Kidney capillary endothelial cell (primary cell): Measurements from ENCODE around the gene SIGMAR1.

Experiments
- DNase-seq: peaks from one replicate; pipeline ENCODE4 v3.0.0-alpha.2; 2018; ENCODE audit warnings: low spot score

The SIGMAR1 gene

DNA sequence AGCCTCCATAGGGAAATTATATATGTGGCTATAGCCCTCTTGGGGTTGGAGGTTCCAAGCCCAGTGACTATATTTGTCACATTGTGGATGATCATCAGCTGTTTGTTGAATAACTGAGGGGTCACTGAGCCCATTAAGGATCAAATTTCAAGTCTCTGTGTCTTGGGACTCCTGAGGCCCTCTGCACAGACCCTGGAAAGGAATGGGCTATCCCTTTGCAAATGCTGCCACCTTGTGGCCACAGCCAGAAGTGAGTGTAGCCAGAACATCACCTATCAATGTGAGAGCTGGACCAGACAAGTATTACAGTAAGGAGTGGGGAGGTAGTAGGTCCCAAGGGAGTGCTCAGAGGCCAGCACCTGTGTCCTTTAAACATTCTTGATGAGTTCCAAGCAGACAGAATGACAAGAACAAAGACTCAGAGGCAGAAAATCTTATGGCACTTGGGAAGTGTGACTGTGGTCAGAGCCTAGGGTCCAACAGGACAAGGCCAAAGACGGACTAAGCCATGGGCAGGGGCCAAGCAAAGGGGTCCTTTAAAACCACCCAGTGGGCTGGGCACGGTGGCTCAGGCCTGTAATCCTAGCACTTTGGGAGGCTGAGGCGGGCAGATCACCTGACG is 33.9 kb downstream of the SIGMAR1 start:
- peak; percentile 67 for DNase-seq

DNA sequence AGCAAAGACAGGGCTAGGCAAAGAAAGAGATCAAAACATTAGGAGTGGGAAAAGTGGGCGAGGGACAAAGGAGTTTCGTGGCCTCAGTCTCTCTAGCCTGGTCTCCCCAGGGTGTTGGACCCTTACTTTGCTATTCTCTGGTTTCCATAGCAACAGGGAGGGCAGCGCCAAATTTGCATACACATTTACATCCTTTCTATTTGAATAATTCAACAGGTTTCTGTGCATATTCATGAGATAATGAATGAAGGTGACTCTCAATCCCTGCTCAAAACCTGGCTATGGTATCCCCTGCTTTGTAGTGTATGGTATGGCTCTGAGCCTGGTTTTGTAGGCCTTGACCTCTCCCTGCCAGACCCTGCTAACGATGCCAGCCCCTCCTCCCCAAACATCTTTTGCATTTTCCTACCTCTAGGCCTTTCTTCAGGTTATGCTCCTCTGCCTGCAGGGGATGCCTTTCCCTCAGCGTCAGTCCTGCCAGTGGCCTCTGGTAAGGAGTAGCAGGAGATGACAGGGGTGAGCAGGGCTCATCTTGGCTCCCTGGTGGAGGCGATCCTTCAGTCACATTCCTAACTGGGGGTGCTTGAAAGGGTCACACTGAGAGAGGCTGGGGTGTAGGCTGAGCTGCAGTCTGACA is 35.5 kb downstream of the SIGMAR1 start:
- DNase-seq, result no peak

DNA sequence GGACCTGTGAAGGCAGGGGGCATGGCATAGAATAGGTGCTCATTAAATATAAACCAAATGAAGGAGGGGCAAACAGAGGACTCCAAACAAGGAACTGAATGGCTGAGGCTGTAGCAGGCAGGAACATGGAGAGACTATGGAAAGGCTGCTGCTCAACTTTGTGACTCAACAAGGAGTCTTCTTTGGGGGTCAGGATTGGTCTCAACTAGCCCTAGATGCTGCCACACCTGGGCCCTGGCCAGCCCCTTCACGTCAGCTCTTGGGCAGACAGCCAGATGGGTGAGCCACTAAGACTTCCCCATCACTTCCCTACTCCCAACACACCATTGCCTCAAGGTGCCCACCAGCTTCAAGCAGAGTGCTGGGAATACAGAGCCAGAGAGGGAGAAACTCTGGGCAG is 36.7 kb downstream of the SIGMAR1 start:
- no peak for DNase-seq

DNA sequence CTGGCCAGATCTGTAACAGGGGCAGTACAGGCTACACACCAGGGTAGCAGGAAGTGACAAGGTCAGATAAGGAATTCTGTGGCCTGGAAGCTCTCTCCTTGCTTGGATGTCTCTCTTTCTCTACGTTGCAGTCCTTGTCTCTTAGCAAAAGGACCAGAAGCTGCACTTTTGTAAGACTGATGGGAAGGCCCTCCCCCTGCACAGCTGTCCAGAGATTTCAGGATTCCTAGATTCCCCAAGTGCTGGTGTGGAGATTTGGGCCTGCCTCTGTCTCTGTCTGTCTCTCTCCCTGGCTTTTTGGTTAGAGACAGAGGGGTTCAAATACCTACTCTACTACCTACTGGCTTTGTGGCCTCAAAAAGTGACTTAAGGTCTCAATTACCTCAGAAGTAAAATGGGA is 38.0 kb downstream of the SIGMAR1 start:
- no peak for DNase-seq

DNA sequence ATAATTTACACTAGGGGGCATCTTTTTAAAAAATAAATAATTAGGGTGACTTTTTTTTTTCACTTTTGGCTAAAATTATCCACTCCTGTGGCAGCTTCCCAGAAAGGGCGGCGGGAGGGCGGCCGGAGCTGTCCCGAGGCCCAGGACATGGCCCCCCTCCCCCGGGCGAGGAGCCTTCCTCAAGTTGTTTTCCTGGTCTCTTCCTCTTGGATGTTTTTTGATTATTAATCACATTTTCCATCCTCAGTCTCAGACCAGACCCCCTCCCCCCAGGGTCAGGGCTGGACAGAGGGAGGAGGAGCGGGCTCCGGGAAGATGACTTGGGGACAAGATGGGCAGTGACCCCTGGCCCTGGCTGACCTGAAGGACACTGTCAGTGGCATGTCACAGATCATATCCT is 43.4 kb downstream of the SIGMAR1 start:
- DNase-seq, result no peak

DNA sequence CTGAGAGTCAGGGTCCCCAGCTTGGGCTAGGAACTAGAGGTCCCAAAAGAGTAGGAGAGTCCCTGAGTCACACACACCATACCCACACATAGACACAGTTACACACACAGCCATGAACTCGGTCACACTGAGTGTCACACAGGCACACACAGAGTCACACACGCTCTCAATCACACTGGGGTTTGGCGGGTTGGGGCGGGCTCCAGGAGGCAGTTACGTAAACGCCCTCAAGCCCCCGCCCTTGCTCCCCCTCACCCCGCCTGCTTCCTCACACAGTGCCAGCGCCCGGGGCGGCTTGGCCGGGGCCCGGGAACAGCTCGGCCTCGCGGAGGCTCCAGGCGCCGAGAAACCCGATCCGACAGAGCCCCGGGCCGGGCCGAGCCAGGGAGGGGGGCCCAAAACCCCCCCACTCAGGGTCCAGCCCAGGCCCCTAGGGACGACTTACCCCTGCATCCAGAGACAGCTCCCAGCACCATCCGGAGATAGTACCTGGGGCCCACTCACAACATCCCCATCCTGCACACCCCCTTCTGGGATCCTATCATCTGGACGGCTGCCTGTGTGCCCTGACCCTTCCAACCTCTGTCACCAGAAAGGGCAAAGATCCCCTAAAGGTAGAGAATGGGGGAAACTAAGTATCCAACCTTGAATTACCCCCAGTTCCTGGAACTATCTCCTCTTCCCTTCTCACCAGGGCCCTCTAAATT is 44.5 kb downstream of the SIGMAR1 start:
- no peak for DNase-seq

DNA sequence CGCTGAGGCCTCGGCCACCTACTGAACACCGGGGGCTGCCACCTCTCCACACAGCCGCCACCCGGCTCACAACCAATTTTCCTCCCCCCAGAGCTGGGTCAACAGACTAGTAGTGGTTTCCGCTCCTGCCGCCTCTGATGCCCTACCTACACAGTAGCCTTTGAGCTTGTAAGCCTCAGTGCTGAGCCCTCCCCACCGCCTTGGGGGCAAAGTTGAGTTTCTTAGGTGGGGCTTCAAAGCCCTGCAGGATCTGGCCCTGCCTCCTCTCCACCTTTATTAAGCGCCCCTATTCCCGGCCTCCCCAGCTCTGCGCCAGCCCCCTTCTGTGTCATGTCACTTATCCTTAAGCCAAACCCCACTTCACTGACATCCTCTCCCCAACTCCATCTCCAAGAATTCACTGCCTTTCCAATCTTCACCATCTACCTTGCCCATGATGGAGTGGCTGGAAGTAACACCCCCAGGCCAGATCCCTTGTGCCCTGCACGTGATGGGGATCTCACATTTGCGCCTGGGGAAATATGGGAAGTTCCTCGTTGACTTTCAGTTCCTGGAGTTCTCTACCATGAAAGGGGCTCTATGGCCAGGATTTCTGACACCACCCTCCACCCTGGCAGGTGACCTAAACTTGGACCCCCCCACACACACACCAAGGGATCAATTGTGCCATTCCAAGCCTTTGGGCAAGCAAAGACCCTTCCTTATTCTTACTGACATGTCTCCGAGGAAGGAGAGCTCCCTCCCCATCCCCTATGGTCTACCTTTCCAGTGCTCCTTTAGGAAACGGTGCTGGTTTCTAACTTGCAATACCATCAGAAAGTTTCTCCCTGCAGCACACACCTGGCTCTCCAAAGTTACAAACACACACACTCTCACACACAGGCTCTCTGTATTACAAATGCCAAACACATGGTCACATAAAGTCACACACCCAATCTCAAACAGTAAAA is 45.4 kb downstream of the SIGMAR1 start:
- no peak for DNase-seq

DNA sequence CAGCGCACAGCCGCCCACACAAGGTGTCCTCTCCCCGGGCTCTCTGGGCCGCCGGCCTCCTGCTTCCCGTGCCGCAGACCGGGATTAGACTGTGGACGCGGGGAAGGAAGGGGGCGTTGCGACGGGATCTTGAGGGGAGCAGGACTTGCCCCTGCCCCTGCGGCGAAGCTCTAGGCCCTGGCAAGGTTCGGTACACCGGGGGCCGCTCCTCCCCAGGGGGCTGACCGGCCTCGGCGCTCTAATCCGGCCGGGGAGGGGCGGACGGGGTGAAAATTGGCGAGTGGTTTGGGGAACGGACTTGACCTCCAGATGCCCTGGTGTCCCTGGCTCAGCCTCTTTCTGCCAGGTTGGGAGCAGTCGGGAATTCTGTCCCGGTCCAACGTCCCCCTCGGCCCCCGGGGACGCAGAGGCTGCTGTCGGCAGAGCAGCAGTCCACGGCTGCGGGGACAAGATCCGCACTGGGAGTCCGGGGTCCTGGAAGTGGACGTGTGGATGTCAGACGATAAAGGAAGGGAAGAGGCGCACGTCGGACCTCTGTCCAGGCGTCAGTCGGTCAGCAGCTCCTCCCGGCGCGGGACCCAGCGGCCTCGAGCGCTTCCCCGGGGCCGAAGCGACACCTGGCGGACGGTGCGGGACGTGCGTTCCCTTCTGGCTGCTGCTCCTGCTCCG is 46.2 kb downstream of the SIGMAR1 start:
- DNase-seq, result peak; percentile 77

DNA sequence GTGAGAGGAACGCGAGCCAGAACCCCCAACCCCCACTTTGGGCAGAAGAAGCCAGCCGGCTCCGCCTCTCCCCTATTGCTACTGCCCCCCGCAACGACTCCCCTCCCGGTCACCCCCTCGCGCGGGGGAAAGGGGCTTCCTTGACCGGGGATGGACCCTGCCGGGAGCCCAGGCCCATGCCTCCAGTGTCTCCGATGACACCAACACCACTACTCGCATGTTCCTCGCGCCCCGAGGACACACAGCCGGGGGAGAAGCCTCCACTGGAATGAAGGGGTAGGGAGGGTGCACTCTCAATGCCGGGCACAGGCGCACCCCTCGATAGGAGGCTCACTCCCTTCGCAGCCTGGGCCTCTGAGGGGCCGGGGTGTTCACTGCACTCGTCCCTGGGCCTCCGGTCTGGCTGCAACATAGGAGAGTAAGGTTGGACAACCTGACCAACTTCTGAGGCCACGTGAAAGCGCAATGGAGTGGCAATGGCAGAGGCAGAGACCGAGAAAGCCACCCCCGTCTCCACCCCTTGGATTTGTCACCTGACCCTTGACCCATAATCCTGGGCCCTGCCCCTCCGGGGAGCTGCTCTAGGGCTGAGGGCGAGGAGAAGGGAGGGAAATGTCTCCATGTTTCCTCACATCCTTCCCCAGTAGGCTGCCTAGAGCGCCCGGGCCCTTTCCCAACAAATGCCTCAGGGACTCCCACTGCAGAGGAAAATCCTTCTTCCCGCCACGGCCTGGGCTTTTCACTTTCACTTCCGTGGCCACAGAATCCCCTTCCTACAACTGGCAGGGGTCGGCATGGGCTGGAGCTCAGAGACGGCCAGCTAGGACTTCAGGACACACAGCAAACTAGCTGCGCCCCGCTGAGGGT is 47.0 kb downstream of the SIGMAR1 start:
- DNase-seq, result no peak

DNA sequence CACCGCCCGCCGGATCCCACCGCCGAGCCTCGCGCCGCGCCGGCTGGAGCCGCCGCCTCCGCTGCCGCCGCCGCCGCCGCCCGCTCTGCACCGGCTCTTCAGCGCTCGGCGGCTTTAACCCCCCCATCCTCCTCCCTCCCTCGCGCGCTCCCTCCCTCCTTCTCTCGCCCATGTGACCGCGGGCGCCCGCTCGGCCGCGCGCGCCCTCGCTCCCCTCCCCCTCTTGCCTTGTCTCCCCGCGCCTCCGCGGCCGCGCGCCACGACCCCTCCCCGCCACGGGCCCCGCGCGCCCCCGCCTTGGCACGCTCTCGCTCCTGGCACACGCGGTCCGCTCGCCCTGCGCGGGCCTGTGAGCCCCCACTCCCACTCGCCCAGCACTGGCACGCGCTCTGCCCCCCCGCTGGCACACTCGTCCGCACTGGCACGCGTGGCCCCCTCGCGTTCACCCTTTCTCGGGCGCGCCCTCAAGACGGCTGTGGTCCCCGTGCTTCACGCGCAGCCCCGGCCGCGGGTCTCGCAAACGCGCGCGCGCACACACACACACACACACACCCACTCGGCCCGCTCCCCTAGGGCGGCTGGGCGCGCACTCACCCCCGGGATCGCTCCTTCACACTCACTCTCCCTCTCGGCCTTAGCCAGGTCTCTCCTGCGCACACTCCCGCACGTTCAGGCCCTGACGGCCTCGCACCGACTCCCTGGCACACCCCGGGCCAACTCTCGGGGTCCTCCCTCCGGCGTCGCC is 47.8 kb downstream of the SIGMAR1 start, which contains the start of gene CNTFR:
TSS of gene CNTFR (minus strand) at position 89 of the 745 bp plus-strand sequence. CDS start 20,743 bp downstream, outside the sequence.
- DNase-seq, result no peak

DNA sequence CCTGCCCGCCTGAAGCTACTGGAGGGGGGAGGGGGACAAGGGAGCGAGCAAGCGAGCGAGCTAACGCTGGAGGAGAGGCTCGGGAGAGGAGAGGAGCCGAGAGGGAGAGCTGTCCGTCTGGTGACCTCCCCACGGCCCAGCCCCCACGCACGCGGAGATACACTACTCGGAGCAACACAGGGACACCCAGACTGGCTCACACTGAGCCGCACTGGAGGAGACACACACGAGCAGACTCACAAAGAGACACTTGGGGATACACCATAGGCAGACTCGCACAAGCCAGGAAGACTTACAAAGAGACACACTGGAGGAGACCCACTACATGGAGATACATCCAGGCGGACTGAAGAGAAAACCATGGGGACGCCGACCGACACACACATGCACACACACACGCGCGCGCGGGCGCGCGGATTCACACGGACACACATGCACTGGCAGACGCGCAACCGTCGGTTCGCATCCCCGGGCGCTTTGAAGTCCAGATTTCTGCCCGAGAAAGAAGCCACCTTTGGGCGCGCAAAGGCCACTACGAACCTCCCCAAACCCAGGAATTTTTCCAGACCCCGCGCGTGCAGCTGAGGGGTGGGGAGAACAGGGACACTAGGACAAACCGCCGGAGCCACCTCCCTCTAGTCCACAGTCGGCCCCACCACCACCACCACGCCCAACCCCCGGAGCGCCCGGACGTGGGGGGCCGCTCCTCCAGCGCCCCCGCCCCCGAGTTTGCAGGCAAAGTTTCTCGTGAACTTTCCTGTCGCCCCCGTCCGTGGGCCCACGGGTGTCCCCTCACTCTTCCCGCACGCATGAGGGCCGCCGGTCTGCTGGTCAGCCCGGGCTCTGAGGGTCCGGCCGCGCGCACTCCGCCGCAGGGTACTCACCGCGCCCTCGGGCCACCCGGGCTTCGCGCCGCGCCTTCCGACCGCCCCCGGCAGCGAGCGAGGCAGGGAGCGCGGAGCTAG is 48.6 kb downstream of the SIGMAR1 start:
- no peak for DNase-seq

DNA sequence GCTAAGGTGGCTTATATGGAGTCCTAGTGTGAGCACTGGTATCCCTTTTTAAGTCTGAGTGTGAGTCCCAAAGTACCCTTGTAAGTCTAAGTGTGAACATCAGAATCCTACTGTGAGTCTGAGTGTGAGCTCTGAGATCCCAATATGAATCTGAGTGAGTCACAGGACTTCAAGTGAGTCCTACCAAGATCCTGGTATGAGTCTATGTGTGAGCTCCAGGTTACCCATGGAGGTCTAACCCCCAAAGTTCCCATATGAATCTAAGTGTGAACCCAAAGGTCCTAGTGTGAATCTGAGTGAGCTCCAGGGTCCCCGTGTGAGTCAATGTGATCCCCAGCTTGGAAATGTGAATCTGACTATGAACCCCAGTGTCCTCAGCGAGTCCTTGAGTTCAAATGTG is 50.3 kb downstream of the SIGMAR1 start:
- no peak for DNase-seq

DNA sequence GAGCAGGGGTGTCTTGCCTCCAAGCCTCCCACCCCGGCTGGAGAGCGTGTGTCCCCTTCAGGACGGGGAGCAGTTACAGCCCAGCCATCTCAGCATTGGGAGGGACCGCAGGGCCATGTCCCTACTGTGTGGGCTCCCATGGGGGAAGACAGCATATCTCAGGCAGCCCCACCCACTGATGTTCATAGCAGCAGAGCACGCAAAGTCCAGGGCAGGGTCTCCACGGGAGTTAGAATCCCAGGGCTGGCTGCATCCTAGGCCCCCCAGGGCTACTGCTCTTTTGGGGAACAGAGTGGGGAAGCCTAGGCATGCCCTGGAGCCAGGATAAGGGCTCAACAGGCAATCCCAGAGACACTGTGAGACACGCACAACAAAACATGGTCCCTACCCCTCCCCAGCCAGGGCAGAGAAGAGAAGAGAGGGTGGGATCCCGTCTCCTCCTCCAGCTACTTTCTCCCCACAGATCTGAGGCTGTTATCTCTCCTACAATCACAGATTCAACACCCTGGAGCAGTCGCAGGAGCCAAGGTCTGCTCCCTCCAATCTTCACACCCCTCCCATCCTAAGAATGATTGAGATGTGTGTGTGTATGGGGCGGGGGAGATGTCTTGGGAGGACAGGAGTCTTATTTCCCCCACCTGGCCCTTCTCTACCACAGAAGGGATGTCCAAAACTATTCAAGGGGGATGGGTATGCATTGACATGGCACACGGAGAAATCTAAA is 51.5 kb downstream of the SIGMAR1 start:
- no peak for DNase-seq

DNA sequence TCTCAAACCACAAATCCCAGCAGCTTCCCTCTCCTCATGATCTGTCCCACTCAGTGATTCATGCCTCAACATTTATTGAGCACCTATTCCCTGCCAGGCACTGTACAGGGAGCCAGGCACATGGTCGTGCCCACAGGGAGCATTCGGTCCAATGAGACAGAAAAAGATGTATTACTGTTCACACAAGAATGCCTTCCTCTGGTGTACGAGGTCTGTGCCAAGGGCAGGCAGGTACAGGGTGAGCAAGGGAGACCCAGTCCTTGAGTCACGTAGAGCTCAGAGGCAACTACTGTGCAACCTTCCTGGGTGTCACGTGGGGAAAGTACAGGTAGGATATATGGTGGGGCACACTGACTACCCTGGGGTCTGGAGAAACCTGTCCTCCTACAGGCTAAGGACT is 52.6 kb downstream of the SIGMAR1 start:
- DNase-seq, result no peak
